ENCODE results near the gene B4GALT4.
"Not testable (repeated sequence)": the region's sequence is repeated elsewhere in the genome, so short reads cannot be mapped to it uniquely, and the experiment has no call there.

Gene B4GALT4, protein sequence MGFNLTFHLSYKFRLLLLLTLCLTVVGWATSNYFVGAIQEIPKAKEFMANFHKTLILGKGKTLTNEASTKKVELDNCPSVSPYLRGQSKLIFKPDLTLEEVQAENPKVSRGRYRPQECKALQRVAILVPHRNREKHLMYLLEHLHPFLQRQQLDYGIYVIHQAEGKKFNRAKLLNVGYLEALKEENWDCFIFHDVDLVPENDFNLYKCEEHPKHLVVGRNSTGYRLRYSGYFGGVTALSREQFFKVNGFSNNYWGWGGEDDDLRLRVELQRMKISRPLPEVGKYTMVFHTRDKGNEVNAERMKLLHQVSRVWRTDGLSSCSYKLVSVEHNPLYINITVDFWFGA

DNA sequence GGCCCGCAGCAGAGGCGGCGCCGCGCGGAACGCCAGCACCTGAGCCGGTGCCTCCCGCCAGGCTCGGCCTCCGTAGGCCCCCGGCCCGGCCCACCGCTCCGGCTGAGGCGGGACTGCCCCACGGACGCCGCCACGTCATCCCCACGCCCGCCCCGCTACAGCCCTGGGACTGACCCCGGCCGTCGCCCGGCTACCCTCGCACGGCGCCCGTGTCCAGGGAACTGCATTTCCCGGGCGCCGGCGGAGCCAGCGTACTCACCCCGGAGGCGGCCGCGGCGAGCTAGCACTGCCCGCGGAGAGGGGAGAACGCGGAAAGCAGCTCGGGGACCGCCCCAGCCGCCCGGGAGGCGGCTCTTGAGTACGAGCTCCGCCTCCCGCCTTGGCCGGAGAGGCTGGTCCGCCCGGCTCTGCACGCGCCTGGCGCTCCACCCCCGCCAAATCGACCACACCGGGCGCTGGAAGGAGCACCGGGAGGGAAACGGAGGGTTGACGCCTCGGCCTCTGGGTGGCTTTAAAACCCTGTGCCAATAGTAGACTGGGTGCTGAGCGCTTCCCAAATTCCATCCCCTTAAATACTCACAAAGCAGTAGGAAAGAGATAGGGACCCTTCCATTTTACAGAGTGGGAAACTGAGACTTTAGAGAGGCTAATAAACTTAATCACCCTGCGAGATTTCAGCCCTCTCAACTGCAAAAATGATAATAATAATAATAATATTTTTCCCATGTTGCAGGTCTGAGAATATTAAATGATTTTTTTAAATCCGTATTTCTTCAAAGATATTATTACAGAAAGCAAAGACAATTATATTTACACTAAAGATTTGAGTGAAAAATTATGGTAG is at the start of gene B4GALT4:
B4GALT4 (minus strand) TSS at position 288 of the 844 bp plus-strand sequence. CDS start 10,779 bp downstream, outside the sequence.
- peak; percentile 68 for DNase-seq

DNA sequence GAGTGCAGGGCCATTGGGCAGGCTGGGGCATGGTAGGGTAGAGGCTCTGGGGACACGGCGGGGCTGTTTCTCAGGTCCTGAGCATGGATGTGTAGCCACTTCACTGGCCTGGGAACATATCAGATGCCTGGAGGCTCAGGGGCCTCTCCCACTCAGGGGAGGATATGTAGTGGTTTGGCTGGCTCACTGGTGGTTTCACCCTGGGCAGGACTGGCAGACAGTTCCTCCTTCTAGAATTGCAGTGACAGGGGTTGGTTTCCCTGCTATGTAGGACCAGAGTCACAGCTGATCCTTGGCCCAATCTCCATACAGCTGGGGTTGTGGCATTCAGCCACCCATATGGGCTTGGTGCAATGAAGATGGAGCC is 48.7 kb upstream of the B4GALT4 start:
- no peak for DNase-seq

DNA sequence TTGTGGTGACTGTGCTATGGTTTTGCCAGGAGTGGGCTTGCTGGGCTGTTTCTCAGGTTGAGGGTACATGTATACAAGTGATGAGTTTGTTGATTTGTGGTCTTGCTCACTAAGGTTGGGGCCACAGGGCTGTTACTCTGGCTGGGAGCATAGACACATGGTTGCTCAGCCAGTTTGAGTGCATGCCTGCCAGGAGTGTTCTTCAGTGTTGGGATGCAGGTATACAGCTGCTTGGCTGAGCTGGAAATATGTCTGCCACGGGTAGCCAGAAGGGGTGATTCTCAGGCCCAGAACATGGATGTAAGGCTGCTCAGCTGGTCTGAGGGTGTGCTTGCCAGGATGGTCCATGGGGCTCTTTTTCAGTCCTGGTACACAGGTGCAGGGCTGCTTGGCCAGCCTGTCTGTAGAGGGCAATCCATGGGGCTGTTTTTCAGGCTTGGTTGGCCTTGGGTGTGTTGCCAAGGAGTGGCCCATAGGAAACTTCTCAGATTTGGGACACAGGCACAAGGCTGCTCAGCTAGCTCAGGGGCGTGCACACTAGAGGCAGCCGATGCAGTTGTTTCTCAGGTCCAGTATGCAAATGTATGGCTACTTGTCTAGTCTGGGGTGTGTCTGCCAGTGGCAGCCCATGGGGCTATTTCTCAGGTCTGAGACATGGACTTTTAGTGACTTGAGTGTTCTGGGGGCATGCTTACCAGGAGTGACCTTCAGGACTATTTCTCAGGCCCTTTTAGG is 48.2 kb upstream of the B4GALT4 start:
- no peak for DNase-seq

DNA sequence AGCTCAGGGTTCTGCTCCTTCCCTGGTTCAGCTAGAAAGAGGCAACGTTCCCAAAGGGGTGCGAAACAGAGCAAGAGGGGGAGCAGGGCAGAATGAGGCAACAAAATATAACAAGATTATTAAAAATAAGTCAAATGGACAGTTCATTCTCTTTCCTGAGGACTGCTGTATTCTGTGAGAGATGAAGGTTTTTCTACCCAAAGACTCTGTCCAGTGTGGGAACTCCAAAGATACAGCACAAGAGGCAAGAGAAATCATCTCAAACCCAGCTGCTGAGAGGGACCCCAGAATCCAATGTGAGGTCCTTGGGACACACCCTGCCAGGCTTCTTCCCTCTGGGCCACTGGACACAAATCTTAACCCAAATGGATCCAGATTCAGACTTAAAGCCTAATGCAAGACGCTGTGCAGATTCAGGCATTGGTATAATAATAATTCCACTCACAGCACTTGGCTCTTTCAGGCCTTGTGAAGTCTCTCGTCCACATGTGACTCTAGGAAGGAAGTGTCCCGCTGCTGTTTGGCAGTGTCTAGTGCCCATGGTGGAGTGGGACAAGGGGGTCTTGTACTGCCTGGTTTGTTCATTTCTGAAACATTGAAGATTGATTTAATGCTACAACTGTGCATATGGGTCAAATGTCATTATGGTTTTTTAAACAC is 39.0 kb upstream of the B4GALT4 start:
- no peak for DNase-seq

DNA sequence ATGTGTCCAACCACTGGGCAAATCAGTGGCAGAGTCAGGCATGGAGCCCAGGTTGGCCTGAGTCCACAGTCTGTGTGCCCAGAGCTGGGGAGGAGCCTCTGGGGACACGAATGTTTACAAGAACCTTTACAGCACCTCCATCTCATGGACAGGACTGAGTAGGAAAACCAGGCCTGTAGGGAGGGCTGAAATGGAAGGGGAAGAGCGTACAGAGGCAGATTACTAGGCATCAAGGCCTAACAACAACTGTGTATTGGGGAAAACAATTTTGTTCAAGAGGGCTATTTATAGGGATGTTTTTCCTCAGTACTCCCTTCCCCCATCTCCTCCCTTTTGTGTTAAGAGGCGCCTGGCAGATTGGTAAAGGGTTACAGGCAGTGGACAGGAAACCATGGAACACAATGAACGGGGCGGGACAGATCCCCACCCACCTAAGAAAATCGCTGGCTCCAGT is 38.5 kb upstream of the B4GALT4 start:
- DNase-seq: no peak

DNA sequence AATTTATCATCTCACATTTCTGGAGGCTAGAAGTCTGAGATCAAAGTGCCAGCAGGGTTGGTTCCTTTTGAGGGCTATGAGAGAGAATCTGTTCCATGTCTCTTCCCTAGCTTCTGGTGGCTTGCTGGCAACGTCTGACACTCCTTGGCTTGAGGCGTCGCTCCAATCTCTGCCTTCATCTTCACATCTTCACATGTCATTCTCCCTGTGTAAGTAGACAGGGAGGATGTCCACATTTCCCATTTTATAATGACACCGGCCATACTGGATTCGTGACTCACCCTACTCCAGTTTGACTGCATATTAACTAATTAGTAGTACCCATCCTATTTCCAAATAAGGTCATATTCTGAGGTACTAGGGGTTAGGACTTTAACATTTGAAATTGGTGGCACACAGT is 36.0 kb upstream of the B4GALT4 start:
- DNase-seq: no peak

DNA sequence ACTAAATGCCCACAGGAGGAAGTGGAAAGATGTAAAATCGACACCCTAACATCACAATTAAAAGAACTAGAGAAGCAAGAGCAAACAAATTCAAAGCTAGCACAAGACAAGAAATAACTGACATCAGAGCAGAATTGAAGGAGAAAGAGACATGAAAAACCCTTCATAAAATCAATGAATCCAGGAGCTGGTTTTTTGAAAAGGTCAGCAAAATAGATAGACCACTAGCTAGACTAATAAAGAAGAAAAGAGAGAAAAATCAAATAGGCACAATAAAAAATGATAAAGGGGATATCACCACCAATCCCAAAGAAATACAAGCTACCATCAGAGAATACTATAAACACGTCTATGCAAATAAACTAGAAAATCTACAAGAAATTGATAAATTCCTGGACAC is 29.5 kb upstream of the B4GALT4 start:
- DNase-seq: not testable (repeated sequence)

DNA sequence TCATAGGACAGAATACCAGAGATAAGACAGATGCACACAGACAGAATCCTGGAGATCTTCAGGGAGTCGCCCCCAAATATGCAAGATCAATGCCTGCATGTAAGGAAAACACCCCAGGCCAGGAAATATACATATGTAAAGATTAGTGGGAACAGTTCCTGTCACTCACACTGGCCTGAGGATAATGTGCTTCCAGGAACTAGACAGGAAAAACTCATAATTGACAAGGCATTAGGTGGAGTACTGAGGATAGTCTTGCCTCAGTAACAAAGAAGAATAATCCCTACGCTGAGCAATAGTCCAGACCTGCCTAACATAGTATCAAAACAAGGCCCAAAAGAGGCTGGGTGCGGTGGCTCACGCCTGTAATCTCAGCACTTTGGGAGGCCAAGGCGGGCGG is 20.4 kb upstream of the B4GALT4 start:
- no peak for DNase-seq

DNA sequence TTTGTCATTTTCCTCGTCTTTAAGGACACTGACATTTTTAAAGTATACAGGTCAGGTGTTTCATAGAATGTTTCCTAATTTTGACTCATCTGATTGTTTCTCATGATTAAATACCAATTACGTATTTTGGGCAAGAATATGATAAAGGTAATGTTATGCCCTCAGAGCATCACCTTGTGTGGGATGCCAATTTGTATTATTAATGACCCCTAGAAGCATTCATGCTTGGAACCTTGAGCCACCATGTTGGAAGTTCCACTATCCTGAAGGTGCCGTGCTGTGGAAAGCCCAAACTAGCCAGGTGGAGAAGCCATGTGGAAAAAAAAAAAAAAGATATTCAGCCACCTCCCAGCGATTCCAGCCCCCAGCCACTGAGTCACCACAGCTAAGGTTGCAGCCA is 19.1 kb upstream of the B4GALT4 start:
- DNase-seq: no peak

DNA sequence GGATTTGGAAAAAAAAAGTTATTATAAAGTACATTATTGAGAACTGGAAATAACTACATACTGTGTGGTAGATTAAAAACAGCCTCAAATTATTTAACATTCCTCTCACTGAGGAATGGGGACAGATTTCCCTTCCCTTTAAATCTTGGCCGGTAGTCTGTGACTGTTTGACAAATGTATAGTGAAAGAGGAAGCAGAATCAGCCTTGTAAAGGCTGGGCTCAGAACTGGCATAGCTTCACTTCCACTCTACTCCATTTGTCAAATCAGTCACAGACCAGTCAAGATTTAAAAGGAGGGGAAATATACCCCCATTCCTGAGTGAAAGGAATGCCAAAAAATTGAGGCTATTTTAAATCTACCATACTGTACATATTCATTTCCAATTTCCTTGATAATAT is 18.2 kb upstream of the B4GALT4 start:
- DNase-seq: no peak

DNA sequence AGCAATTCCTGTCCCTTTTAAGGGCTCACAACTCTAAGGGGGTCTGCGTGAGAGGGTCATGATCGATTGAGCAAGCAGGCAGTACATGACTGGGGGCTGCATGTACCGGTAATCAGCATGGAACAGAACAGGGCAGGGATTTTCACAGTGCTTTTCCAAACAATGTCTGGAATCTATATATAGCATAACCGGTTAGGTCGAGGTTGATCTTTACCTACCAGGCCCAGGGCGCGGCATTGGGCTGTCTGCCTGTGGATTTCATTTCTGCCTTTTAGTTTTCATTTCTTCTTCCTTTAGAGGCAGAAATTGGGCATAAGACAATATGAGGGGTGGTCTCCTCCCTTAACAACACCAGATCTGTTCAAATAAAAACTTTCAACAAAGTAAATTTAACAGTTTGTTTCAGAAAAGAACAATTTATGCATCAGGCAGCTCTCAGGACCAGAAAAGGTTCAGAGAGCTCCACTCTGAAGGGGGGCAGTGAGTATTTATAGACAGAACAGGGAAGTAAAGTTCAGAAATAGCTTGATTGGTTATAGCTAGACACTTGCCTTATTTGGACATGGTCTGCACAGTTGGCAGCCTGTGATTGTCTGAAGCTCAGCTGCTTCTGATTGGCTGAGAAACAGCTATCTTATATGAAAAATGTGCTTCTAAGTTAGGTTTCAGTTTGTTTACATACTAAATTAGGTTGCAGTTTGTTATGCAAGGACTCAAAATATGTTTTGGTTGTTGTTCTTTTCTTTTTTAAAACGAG is 17.2 kb upstream of the B4GALT4 start:
- no peak for DNase-seq

DNA sequence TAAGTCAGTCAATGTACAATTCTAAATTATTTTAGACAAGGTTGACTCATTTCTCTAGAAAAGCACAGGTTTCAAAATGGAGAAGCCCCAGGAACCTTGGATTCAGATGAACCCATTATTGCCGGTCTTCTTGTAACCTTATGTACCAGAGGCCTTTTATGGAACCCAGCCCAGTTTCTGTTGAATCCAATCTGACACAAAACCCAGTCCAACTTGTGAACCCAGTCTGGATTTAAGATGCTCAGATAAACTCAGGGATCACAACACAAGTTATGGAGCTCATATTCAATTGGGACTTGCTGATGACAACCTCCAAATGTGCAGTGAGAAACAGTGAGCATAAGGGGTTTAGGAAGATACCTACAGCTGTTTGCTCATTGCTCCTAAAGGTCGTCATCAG is 16.4 kb upstream of the B4GALT4 start:
- DNase-seq: no peak

DNA sequence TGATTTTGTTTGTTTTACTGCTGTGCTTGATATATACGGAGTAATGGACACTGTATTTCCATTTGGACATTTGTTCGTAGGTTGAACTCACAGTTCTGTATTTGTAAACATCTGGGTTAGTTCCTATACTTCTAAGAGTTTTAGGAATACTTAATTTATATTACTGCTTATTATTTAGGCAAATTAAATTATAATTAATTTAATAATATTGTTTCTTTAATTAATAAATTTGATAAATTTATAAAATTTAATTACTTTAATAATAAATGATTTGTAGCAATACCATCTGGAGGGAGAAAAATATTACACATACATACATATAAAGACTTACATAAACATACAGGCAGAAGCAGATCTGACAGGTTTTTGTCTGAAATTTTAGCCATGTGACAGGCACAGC is 14.5 kb upstream of the B4GALT4 start:
- DNase-seq: no peak

DNA sequence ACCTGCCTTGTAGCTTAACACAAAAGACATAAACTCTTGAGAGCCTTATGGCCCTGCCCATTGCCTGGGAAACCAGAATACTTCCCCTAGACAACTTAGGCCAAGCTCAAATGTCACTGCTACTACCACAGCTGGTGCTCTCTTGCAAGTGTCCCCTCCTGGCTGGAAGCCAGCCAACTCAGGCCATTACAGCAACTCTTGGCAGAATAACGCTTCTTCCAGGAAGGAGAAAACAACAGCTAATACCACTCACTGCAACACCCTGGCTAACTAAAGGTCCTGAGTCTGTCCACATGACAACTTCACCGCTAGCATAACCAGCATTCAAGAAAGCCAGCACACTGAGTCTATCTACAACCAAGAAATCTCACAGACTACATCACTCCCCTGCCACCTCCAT is 5.1 kb upstream of the B4GALT4 start:
- DNase-seq: no peak

DNA sequence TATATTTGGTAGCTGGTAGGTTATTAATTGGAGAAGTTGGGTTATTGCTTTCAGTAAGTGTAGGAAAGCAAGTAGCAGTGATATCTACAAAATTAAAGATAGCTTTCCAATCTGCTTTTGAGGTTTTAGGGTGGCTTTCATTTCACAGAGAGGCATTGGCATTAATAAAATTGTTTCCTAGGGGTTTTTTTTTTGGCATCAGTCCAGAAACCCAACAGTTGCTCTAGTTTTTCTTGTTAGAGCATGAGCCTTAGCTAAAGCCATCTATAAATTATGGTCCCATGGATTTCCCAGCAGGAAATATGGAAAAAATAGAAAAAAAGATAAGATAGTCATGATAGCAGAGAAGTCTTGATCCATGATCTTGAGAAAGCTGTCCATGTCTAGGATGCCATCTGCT is 3.0 kb upstream of the B4GALT4 start:
- DNase-seq: no peak

DNA sequence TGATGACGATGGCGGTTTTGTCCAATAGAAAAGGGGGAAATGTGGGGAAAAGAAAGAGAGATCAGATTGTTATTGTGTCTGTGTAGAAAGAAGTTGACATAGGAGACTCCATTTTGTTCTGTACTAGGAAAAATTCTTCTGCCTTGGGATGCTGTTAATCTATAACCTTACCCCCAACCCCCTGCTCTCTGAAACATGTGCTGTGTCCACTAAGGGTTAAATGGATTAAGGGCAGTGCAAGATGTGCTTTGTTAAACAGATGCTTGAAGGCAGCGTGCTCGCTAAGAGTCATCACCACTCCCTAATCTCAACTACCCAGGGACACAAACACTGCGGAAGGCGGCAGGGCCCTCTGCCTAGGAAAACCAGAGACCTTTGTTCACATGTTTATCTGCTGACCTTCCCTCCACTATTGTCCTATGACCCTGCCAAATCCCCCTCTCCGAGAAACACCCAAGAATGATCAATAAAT is 2.4 kb upstream of the B4GALT4 start:
- DNase-seq: not testable (repeated sequence)

DNA sequence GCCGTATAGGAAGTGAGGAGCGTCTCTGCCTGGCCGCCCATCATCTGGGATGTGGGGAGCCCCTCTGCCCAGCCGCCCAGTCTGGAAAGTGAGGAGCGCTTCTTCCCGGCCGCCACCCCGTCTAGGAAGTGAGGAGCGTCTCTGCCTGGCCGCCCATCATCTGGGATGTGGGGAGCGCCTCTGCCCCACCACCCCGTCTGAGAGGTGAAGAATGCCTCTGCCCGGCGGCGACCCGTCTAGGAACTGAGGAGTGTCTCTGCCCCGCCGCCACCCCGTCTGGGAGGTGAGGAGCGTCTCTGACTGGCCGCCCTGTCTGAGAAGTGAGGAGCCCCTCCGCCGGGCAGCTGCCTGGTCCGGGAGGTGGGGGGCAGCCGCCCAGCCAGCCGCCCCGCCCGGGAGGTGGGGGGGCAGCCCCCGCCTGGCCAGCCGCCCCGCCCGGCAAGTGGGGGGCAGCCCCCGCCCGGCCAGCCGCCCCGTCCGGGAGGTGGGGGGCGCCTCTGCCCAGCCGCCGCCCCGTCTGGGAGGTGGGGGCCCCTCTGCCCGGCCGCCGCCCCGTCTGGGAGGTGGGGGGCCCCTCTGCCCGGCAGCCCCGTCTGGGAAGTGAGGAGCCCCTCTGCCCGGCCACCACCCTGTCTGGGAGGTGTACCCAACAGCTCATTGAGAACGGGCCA is 1.8 kb upstream of the B4GALT4 start:
- DNase-seq: not testable (repeated sequence)

DNA sequence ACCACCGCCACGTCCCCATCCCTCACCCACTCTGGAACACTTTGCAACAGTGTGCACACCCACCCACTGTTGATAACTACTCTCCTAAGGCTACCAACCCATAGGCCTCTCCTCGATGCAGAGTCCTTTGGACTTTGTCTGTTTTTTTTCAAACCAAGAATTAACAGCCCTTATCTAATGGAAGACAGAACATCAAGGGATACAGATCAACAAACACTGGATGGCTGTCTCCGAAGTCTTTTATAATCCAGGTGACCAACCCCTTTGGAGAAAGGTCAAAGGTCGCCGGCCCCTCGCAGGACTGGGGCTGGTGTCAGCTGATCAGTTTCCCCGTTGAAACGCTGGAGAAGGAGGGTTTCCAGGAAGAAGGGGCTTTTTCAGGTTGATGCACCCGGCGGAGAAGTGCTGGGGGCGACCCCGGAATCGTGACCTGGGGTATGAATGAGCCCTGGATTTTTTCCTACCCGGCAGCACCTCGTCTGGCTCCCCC is 532 bp downstream of the B4GALT4 start:
- peak; percentile 16 for DNase-seq

DNA sequence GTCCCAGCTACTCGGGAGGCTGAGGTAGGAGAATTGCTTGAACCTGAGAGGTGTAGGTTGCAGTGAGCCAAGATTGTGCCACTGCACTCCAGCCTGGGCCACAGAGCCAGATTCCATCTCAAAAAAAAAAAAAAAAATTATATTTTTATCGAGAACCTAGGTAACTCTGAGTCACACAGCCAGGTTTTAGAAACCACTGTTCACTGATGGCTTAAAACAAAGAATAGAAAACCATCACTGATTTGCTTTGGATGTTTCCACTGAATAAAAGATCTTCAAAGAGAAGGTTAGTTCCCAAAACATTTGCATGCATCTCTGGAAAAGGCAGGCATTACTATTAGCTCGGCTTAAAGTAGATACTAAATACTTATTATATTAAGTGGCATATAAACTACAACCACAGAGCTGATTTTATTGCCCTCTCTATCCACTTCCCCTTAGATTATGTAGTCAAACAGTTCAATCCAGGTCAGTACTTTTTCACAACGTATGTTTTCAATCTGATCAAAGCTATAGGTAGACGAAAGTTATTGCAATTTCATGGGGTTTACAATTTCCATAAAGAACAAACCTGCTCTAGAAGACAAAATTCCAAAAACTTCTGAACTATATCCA is 1.4 kb downstream of the B4GALT4 start:
- DNase-seq: no peak

DNA sequence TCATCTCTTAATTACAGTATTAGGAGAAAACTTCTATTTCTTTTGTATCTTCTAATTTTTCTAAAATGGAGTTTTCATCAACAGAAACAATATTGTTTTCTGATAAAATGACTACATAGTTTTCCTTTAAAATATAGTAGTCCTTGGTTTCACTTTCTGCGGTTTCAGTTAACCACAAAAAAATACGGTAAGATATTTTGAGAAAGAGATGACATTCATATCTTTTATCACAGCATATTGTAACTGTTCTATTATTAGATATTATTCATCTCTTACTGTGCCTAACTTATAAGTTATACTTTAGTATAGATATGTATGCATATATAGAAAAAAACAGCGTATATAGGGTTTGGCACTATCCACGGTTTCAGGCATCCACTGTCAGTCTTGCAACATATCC is 2.3 kb downstream of the B4GALT4 start:
- no peak for DNase-seq

DNA sequence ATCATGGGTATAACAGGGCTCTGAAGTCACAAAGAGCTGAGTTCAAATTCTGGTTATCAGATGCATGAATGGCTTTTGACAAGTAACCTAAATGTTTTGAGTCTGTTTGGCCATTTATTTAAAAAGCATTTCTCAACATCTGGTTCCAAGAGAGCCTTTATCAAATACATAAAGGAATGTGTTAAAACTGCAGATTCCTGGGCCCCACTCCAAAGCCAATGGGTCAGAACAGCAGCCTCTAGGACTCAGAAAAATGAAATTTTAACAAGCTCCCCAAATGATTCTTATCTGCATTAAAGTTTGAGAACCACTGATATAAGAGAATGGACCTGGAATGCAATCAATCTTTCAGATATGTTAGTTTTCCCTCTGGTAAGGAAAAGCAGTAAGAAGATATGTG is 3.4 kb downstream of the B4GALT4 start:
- no peak for DNase-seq

Measured in kidney glomerular epithelial cell (primary cell).